PC-3 (cell line): ENCODE measurements around the gene PCBD1. TPM values are rescaled to one million over a fixed set of nuclear protein-coding genes. Genes with fewer than 3 reads are reported as not detected.
"Not testable (repeated sequence)": the region's sequence is repeated elsewhere in the genome, so short reads cannot be mapped to it uniquely, and the experiment has no call there.

Experiments used
- ATAC-seq: fragments of 200-7000 bp; cut with Tn5 transposase; 2 replicates; pipeline ENCODE4 v1.9.1; 2020; ENCODE audit warnings: mild to moderate bottlenecking, moderate library complexity
- BruUV-seq: library from RNA; stranded (reverse); fragments of 400-500 nt; replicated peaks from 2 replicates; lab custom pipeline; 2021; lab: Mats Ljungman, UMichigan
- CTCF ChIA-PET: fragments of 300-600 bp; sonication (Branson Sonifier 250); formaldehyde crosslinking; loops from one replicate; lab custom pipeline; 2022; ENCODE audit warnings: antibody characterized with exemption; lab: Charles Lee
- POLR2A ChIA-PET: fragments of 300-600 bp; sonication (Branson Sonifier 250); formaldehyde crosslinking; loops from one replicate; lab custom pipeline; 2022; ENCODE audit warnings: antibody characterized with exemption; ENCODE audit not compliant: unreplicated experiment; lab: Charles Lee
- DNase-seq: peaks from one replicate; pipeline ENCODE4 v3.0.0-alpha.2; 2015
- H2AFZ ChIP-seq: fragments of 300-600 bp; sonication (generic); 2 replicates; pipeline ENCODE4 v1.6.0; 2016; ENCODE audit warnings: antibody characterized with exemption, low read length
- H3F3A ChIP-seq: fragments of 300-600 bp; sonication (generic); one replicate; pipeline ENCODE4 v1.6.0; 2017; ENCODE audit warnings: antibody characterized with exemption, low read length, control low read depth, mild to moderate bottlenecking; ENCODE audit not compliant: unreplicated experiment
- H3K27ac ChIP-seq: fragments of 300-600 bp; sonication (generic); 2 replicates; pipeline ENCODE4 v1.5.1; 2016; ENCODE audit warnings: mild to moderate bottlenecking, low read length
- H3K27me3 ChIP-seq: fragments of 300-600 bp; sonication (generic); 2 replicates; pipeline ENCODE4 v1.6.1; 2016; ENCODE audit warnings: low read length, mixed read lengths
- H3K36me3 ChIP-seq: fragments of 300-600 bp; sonication (generic); 2 replicates; pipeline ENCODE4 v1.6.1; 2016; ENCODE audit warnings: low read depth, mixed run types, low read length, mixed read lengths
- H3K4me1 ChIP-seq: fragments of 300-600 bp; sonication (generic); 2 replicates; pipeline ENCODE4 v1.5.1; 2016; ENCODE audit warnings: low read length; ENCODE audit not compliant: insufficient read depth
- H3K4me2 ChIP-seq: fragments of 300-600 bp; sonication (generic); 2 replicates; pipeline ENCODE4 v1.6.0; 2016; ENCODE audit warnings: low read length
- H3K4me3 ChIP-seq: fragments of 300-600 bp; sonication (generic); 2 replicates; pipeline ENCODE4 v1.5.1; 2016; ENCODE audit warnings: mild to moderate bottlenecking, low read length, mixed read lengths
- H3K79me2 ChIP-seq: fragments of 300-600 bp; sonication (generic); 2 replicates; pipeline ENCODE4 v1.6.1; 2017; ENCODE audit warnings: low read length, mixed read lengths
- H3K9ac ChIP-seq: fragments of 300-600 bp; sonication (generic); 2 replicates; pipeline ENCODE4 v1.6.0; 2016; ENCODE audit warnings: mild to moderate bottlenecking, low read length
- H3K9me2 ChIP-seq: fragments of 300-600 bp; sonication (generic); replicated peaks from 2 replicates; pipeline ENCODE4 v1.6.1; 2016; ENCODE audit warnings: mixed run types, low read length, mixed read lengths
- H3K9me3 ChIP-seq: fragments of 300-600 bp; sonication (generic); 2 replicates; pipeline ENCODE4 v1.6.1; 2016; ENCODE audit warnings: low read length, mixed read lengths
- H4K20me1 ChIP-seq: fragments of 300-600 bp; sonication (generic); 2 replicates; pipeline ENCODE4 v1.6.1; 2016; ENCODE audit warnings: low read length, mixed read lengths
- CTCF ChIP-seq: fragments of 300-600 bp; sonication (generic); conservative IDR thresholded peaks from 2 replicates; pipeline ENCODE4 v1.5.1; 2017; ENCODE audit warnings: antibody characterized with exemption, low read depth, mild to moderate bottlenecking, low read length
- EZH2 ChIP-seq: fragments of 300-600 bp; sonication (generic); IDR thresholded peaks from one replicate; pipeline ENCODE4 v1.6.1; 2017; ENCODE audit warnings: antibody characterized with exemption, mild to moderate bottlenecking, low read length; ENCODE audit not compliant: unreplicated experiment
- EZH2phosphoT487 ChIP-seq: fragments of 300-600 bp; sonication (generic); IDR thresholded peaks from 2 replicates; pipeline ENCODE4 v1.6.1; 2018; ENCODE audit warnings: mild to moderate bottlenecking, antibody characterized with exemption, low read length, borderline replicate concordance
- intact Hi-C: fragments of 100-400 bp; cut with micrococcal nuclease; formaldehyde crosslinking; loops from 2 replicates; pipeline ENCODE4 v1.9.0; 2023
- total RNA-seq: library from RNA; depleted of rRNA; stranded (reverse); fragments of >200 nt; gene quantifications from 2 replicates; pipeline ENCODE4 v1.2.3, GENCODE V29; 2014

Gene PCBD1
- total RNA-seq, 1 experiment from 2014 or later = 283 TPM

DNA sequence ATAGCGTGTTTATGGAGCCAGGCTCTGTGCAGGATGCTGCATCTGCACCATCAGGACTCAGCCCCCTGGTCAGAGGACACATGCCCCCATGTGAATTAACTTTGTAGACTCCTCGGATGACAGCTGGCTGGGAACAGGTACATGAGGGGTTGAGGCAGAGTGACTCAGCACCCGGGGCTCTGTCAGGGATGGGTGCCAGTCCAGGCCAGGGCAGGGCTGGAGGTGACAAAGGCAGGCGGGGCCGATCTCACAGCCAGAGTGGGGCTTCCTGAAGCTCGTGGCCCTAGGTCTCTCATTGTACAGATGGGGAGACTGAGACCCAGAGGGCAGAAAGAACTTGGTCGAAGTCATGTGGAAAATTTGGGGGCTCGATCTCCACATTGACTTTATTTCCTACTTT lies 35.3 kb upstream of the PCBD1 start:
- DNase-seq (peak; percentile 61), ATAC-seq (peak; percentile 46)
- TF ChIP-seq EZH2phosphoT487 = no peak
- no peak for TF ChIP-seq CTCF
- no peak for TF ChIP-seq EZH2
- no peak overlapping the region for H3K4me2 ChIP-seq
- no peak overlapping the region for H3K27ac ChIP-seq
- no peak overlapping the region for H3K9ac ChIP-seq
- no peaks in the 10 kb centered on the region for H3K36me3 ChIP-seq
- no peaks in the 10 kb centered on the region for H3K27me3 ChIP-seq
- peaks cover 12% of the 10 kb centered on the region for H3K4me1 ChIP-seq
- no peaks in the 10 kb centered on the region for H3K79me2 ChIP-seq
- intact Hi-C loops = loop anchor here (2.0 to 5.0 kb wide), 2 partner anchors 285 to 354 kb away; no protein-coding TSS in a partner anchor
- no peaks in the 10 kb centered on the region for H4K20me1 ChIP-seq
- BruUV-seq = no TSS peak
- H2AFZ ChIP-seq = no peak overlapping the region
- ChIA-PET CTCF (no interaction called here), POLR2A (no interaction called here)
- no peaks in the 10 kb centered on the region for H3K9me2 ChIP-seq
- no peak overlapping the region for H3K4me3 ChIP-seq
- H3F3A ChIP-seq = no peaks in the 10 kb centered on the region
- no peaks in the 10 kb centered on the region for H3K9me3 ChIP-seq

- Histone ChIP-seq H3K36me3 (no peaks in the 10 kb centered on the region), H2AFZ (no peak overlapping the region), H3K9ac (no peak overlapping the region), H3K4me2 (no peak overlapping the region), H3K9me3 (no peaks in the 10 kb centered on the region), H3K27me3 (no peaks in the 10 kb centered on the region), H3K79me2 (no peaks in the 10 kb centered on the region), H3K4me1 (peaks cover 12% of the 10 kb centered on the region), H3F3A (no peaks in the 10 kb centered on the region), H3K27ac (no peak overlapping the region), H3K9me2 (no peaks in the 10 kb centered on the region), H4K20me1 (no peaks in the 10 kb centered on the region), H3K4me3 (no peak overlapping the region)
- no peak for ATAC-seq
- ChIA-PET POLR2A (no interaction called here), CTCF (interaction anchor here (0.5 kb wide), 1 partner anchor 10 kb away, joined by 4 read pairs; no protein-coding TSS in a partner anchor)
- no peak for TF ChIP-seq EZH2
- no peak for TF ChIP-seq CTCF
- TF ChIP-seq EZH2phosphoT487 = no peak
- no TSS peak for BruUV-seq
- intact Hi-C loops = loop anchor here (5.0 kb wide), 1 partner anchor 356 kb away; no protein-coding TSS in a partner anchor
- no peak for DNase-seq
Measured at GRCh38 chr10:70921285-70921684, 32.9 kb upstream of the PCBD1 start.

GRCh38 chr10:70920519-70920918 lies 32.2 kb upstream of the PCBD1 start:
- ChIA-PET CTCF (no interaction called here), POLR2A (no interaction called here)
- ATAC-seq (no peak), DNase-seq (peak; percentile 68)
- no peaks in the 10 kb centered on the region for H4K20me1 ChIP-seq
- intact Hi-C loops = loop anchor here (5.0 kb wide), 1 partner anchor 357 kb away; no protein-coding TSS in a partner anchor
- peaks cover 12% of the 10 kb centered on the region for H3K4me1 ChIP-seq
- no peak for TF ChIP-seq EZH2
- 0 out of 2 replicates have a peak, but pooled peaks have one; percentile 18 for TF ChIP-seq CTCF
- no peak overlapping the region for H3K4me2 ChIP-seq
- H3K79me2 ChIP-seq = no peaks in the 10 kb centered on the region
- H3K4me3 ChIP-seq = no peak overlapping the region
- no peaks in the 10 kb centered on the region for H3K9me3 ChIP-seq
- no peak overlapping the region for H3K9ac ChIP-seq
- no TSS peak for BruUV-seq
- H3K27ac ChIP-seq = no peak overlapping the region
- H3F3A ChIP-seq = no peaks in the 10 kb centered on the region
- no peaks in the 10 kb centered on the region for H3K27me3 ChIP-seq
- H3K9me2 ChIP-seq = no peaks in the 10 kb centered on the region
- no peaks in the 10 kb centered on the region for H3K36me3 ChIP-seq
- H2AFZ ChIP-seq = no peak overlapping the region

DNA sequence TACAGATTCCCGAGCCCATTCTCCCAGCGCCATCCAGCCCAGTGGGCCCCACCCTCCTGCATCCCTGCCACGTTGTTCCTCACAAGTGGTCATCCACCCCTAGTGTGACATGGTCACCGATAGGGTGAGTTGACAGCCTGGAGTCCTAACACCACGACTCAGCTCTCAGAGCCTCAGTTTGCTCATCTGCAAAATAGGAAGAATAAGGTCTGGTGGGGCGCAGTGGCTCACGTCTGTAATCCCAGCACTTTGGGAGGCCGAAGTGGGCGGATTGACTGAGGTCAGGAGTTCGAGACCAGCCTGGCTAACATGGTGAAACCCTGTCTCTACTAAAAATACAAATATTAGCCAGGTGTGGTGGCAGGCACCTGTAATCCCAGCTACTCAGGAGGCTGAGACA lies 31.5 kb upstream of the PCBD1 start:
- BruUV-seq, H3K79me2 ChIP-seq, H2AFZ ChIP-seq, H4K20me1 ChIP-seq, DNase-seq, H3K27ac ChIP-seq, CTCF ChIA-PET, H3K9ac ChIP-seq, H3K27me3 ChIP-seq, H3K4me2 ChIP-seq, H3K36me3 ChIP-seq, H3K9me3 ChIP-seq, ATAC-seq, POLR2A ChIA-PET, H3K4me3 ChIP-seq, H3F3A ChIP-seq, H3K9me2 ChIP-seq: not testable (repeated sequence)
- intact Hi-C loops = loop anchor here (5.0 kb wide), 1 partner anchor 357 kb away; no protein-coding TSS in a partner anchor
- H3K4me1 ChIP-seq = peaks cover 12% of the 10 kb centered on the region
